WTC11 (cell line): ENCODE results near the gene NUDT3. TPM values are rescaled to one million over a fixed set of nuclear protein-coding genes. Genes with fewer than 3 reads are reported as not detected.

Source experiments
- ATAC-seq: fragments of 200-7000 bp; cut with Tn5 transposase; 2 replicates; pipeline ENCODE4 v1.10.0; 2021; ENCODE audit warnings: mild to moderate bottlenecking, moderate library complexity
- CTCF ChIA-PET: fragments of 300-600 bp; sonication (Branson Sonifier 250); formaldehyde crosslinking; loops from one replicate; lab custom pipeline; 2021; ENCODE audit warnings: antibody characterized with exemption; lab: Charles Lee
- POLR2A ChIA-PET: fragments of 350-600 bp; sonication (Branson Sonifier 250); formaldehyde crosslinking; loops from one replicate; lab custom pipeline; 2021; ENCODE audit warnings: antibody characterized with exemption; lab: Charles Lee
- DNase-seq: peaks from one replicate; pipeline ENCODE4 v3.0.0; 2021; ENCODE audit warnings: low spot score
- H3K27ac Mint-ChIP-seq: 2 replicates; pipeline ENCODE4 v1.8.0; 2021; ENCODE audit warnings: mixed read lengths
- H3K27me3 Mint-ChIP-seq: 2 replicates; pipeline ENCODE4 v1.8.0; 2021; ENCODE audit warnings: low read depth, mild to moderate bottlenecking, moderate library complexity, mixed read lengths
- H3K36me3 Mint-ChIP-seq: 2 replicates; pipeline ENCODE4 v1.8.0; 2021; ENCODE audit warnings: mixed read lengths
- H3K4me1 Mint-ChIP-seq: 2 replicates; pipeline ENCODE4 v1.8.0; 2022; ENCODE audit warnings: mixed read lengths
- H3K4me3 Mint-ChIP-seq: 2 replicates; pipeline ENCODE4 v1.8.0; 2021; ENCODE audit warnings: mild to moderate bottlenecking, moderate library complexity, mixed read lengths
- H3K9me3 Mint-ChIP-seq: 2 replicates; pipeline ENCODE4 v1.8.0; 2021; ENCODE audit warnings: mixed read lengths
- E2F5 ChIP-seq: sonication (generic); formaldehyde crosslinking; IDR thresholded peaks from 2 replicates; pipeline ENCODE4 v1.8.1; 2022; ENCODE audit warnings: mild to moderate bottlenecking, moderate library complexity, missing genetic modification reagents
- FOXP1 ChIP-seq: sonication (generic); formaldehyde crosslinking; IDR thresholded peaks from 2 replicates; pipeline ENCODE4 v1.8.0; 2022; ENCODE audit warnings: missing genetic modification reagents, mild to moderate bottlenecking, moderate library complexity, borderline replicate concordance
- FOXP4 ChIP-seq: sonication (generic); formaldehyde crosslinking; IDR thresholded peaks from 2 replicates; pipeline ENCODE4 v1.8.0; 2022; ENCODE audit warnings: mild to moderate bottlenecking, missing genetic modification reagents
- GTF2I ChIP-seq: fragments of 250-450 bp; sonication (Bioruptor Pico); conservative IDR thresholded peaks from 2 replicates; pipeline ENCODE4 v1.4.0; 2021; ENCODE audit warnings: mild to moderate bottlenecking
- HMGA2 ChIP-seq: fragments of 250-450 bp; sonication (Bioruptor Pico); IDR thresholded peaks from 2 replicates; pipeline ENCODE4 v1.4.0; 2021; ENCODE audit warnings: mild to moderate bottlenecking, moderate library complexity
- IRF2 ChIP-seq: sonication (generic); formaldehyde crosslinking; IDR thresholded peaks from 2 replicates; pipeline ENCODE4 v1.8.0; 2022; ENCODE audit warnings: low read depth, missing genetic modification reagents, borderline replicate concordance
- MAX ChIP-seq: sonication (generic); formaldehyde crosslinking; IDR thresholded peaks from 2 replicates; pipeline ENCODE4 v1.8.0; 2022; ENCODE audit warnings: mild to moderate bottlenecking, missing genetic modification reagents
- NR3C1 ChIP-seq: sonication (generic); formaldehyde crosslinking; conservative IDR thresholded peaks from 2 replicates; pipeline ENCODE4 v1.8.1; 2023; ENCODE audit warnings: low read depth, mild to moderate bottlenecking, missing genetic modification reagents
- PREB ChIP-seq: sonication (generic); formaldehyde crosslinking; IDR thresholded peaks from 2 replicates; pipeline ENCODE4 v1.8.1; 2022; ENCODE audit warnings: mild to moderate bottlenecking, missing genetic modification reagents, moderate library complexity, borderline replicate concordance
- SMAD3 ChIP-seq: sonication (generic); formaldehyde crosslinking; IDR thresholded peaks from 2 replicates; pipeline ENCODE4 v1.8.0; 2022; ENCODE audit warnings: missing genetic modification reagents, mild to moderate bottlenecking, borderline replicate concordance
- TEAD4 ChIP-seq: sonication (generic); formaldehyde crosslinking; IDR thresholded peaks from 2 replicates; pipeline ENCODE4 v1.8.0; 2022; ENCODE audit warnings: mild to moderate bottlenecking, missing genetic modification reagents
- ZBTB21 ChIP-seq: sonication (generic); formaldehyde crosslinking; IDR thresholded peaks from 2 replicates; pipeline ENCODE4 v1.8.1; 2023; ENCODE audit warnings: mild to moderate bottlenecking, missing genetic modification reagents, borderline replicate concordance
- ZNF121 ChIP-seq: sonication (generic); formaldehyde crosslinking; IDR thresholded peaks from 2 replicates; pipeline ENCODE4 v1.8.0; 2023; ENCODE audit warnings: missing genetic modification reagents
- ZNF219 ChIP-seq: sonication (generic); formaldehyde crosslinking; IDR thresholded peaks from 2 replicates; pipeline ENCODE4 v1.8.0; 2023; ENCODE audit warnings: missing genetic modification reagents, mild to moderate bottlenecking, borderline replicate concordance
- ZNF263 ChIP-seq: sonication (generic); formaldehyde crosslinking; IDR thresholded peaks from 2 replicates; pipeline ENCODE4 v1.8.1; 2022; ENCODE audit warnings: low read depth, mild to moderate bottlenecking, moderate library complexity, missing genetic modification reagents
- ZNF416 ChIP-seq: fragments of 250-450 bp; sonication (Bioruptor Pico); IDR thresholded peaks from 2 replicates; pipeline ENCODE4 v1.9.0; 2021; ENCODE audit warnings: mild to moderate bottlenecking, inconsistent platforms
- ZNF512 ChIP-seq: sonication (generic); formaldehyde crosslinking; IDR thresholded peaks from 2 replicates; pipeline ENCODE4 v1.8.1; 2022; ENCODE audit warnings: missing genetic modification reagents, borderline replicate concordance
- total RNA-seq: library from RNA; stranded (reverse); gene quantifications from 3 replicates; pipeline ENCODE4 v1.2.3, GENCODE V29; 2021

NUDT3 gene
- total RNA-seq, 1 experiment from 2014 or later, result 30.0 TPM

GRCh38 chr6:34352305-34352937 lies 40.0 kb downstream of the NUDT3 start (continued):
- TF ChIP-seq FOXP4 (no peak), ZNF121 (CRISPR knock-in tag) (no peak), ZNF263 (CRISPR knock-in tag) (no peak), ZBTB21 (CRISPR knock-in tag) (no peak), TEAD4 (CRISPR knock-in tag) (no peak), HMGA2 (CRISPR knock-in tag) (no peak), ZNF416 (CRISPR knock-in tag) (no peak), SMAD3 (CRISPR knock-in tag) (no peak)

GRCh38 chr6:34350934-34351217 lies 41.6 kb downstream of the NUDT3 start:
- POLR2A ChIA-PET, result interaction anchor here (0.7 kb wide), 1 partner anchor 160 kb away, joined by 6 read pairs; no protein-coding TSS in a partner anchor
- TF ChIP-seq MAX (CRISPR knock-in tag), result no peak
- TF ChIP-seq ZNF512 (CRISPR knock-in tag), result no peak
- no peak for TF ChIP-seq E2F5 (CRISPR knock-in tag)
- no peak for TF ChIP-seq IRF2
- no peak for TF ChIP-seq PREB (CRISPR knock-in tag)
- TF ChIP-seq ZBTB21 (CRISPR knock-in tag), result no peak
- TF ChIP-seq, all 79 proteins: peak for 0
- Mint-ChIP-seq H3K27me3 (no peaks in the 10 kb centered on the region), H3K4me3 (no peak overlapping the region), H3K4me1 (no peaks in the 10 kb centered on the region), H3K9me3 (no peaks in the 10 kb centered on the region), H3K36me3 (no peaks in the 10 kb centered on the region), H3K27ac (peak overlapping the region; percentile 49; the same call in 1 of the 2 replicates)
- ATAC-seq, result no peak
- DNase-seq, result no peak
- CTCF ChIA-PET, result interaction anchor here (0.5 to 0.6 kb wide), 2 partner anchors 9 to 73 kb away, joined by 4 to 5 read pairs; no protein-coding TSS in a partner anchor

- H3K36me3 Mint-ChIP-seq, result no peaks in the 10 kb centered on the region
- no peaks in the 10 kb centered on the region for H3K9me3 Mint-ChIP-seq
- no peaks in the 10 kb centered on the region for H3K27me3 Mint-ChIP-seq
- no peak overlapping the region for H3K4me3 Mint-ChIP-seq
- TF ChIP-seq GTF2I (CRISPR knock-in tag) (no peak), FOXP1 (no peak), FOXP4 (no peak), ZNF219 (CRISPR knock-in tag) (no peak), NR3C1 (no peak), ZNF416 (CRISPR knock-in tag) (no peak)
- DNase-seq (no peak), ATAC-seq (no peak)
- H3K4me1 Mint-ChIP-seq, result no peaks in the 10 kb centered on the region
- POLR2A ChIA-PET, result no interaction called here
- peak overlapping the region; percentile 49; the same call in 1 of the 2 replicates for H3K27ac Mint-ChIP-seq
- CTCF ChIA-PET, result interaction anchor here (0.5 to 1.0 kb wide), 2 partner anchors 9 to 101 kb away, joined by 4 read pairs; no protein-coding TSS in a partner anchor
These were observed 42.1 kb downstream of the NUDT3 start for GRCh38 chr6:34350137-34350933.
